ENCODE measurements around the gene RBM8A.

DNA sequence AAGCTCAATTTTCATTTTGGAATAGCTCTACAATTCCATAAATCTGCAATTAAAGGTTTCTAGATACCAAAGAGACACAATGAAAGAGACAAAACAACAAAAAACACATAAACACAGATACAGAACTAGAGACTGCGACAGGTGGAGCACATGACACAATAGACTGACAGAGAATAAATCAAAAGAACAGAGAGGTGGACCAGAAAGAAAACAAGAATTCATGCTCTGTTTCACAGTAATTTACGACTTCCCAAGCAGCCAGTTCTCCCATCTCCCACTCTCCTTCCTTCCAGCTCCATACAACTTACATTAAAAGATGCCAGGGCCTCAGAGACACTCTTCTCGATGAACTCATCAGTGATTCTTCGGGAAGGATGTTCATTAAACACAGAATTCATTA, 15.1 kb upstream of the RBM8A start:
- TF ChIP-seq, protein P1, sequence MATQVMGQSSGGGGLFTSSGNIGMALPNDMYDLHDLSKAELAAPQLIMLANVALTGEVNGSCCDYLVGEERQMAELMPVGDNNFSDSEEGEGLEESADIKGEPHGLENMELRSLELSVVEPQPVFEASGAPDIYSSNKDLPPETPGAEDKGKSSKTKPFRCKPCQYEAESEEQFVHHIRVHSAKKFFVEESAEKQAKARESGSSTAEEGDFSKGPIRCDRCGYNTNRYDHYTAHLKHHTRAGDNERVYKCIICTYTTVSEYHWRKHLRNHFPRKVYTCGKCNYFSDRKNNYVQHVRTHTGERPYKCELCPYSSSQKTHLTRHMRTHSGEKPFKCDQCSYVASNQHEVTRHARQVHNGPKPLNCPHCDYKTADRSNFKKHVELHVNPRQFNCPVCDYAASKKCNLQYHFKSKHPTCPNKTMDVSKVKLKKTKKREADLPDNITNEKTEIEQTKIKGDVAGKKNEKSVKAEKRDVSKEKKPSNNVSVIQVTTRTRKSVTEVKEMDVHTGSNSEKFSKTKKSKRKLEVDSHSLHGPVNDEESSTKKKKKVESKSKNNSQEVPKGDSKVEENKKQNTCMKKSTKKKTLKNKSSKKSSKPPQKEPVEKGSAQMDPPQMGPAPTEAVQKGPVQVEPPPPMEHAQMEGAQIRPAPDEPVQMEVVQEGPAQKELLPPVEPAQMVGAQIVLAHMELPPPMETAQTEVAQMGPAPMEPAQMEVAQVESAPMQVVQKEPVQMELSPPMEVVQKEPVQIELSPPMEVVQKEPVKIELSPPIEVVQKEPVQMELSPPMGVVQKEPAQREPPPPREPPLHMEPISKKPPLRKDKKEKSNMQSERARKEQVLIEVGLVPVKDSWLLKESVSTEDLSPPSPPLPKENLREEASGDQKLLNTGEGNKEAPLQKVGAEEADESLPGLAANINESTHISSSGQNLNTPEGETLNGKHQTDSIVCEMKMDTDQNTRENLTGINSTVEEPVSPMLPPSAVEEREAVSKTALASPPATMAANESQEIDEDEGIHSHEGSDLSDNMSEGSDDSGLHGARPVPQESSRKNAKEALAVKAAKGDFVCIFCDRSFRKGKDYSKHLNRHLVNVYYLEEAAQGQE (IDR thresholded peaks at IDR 0.05), result no peak
- TF ChIP-seq, protein P2, sequence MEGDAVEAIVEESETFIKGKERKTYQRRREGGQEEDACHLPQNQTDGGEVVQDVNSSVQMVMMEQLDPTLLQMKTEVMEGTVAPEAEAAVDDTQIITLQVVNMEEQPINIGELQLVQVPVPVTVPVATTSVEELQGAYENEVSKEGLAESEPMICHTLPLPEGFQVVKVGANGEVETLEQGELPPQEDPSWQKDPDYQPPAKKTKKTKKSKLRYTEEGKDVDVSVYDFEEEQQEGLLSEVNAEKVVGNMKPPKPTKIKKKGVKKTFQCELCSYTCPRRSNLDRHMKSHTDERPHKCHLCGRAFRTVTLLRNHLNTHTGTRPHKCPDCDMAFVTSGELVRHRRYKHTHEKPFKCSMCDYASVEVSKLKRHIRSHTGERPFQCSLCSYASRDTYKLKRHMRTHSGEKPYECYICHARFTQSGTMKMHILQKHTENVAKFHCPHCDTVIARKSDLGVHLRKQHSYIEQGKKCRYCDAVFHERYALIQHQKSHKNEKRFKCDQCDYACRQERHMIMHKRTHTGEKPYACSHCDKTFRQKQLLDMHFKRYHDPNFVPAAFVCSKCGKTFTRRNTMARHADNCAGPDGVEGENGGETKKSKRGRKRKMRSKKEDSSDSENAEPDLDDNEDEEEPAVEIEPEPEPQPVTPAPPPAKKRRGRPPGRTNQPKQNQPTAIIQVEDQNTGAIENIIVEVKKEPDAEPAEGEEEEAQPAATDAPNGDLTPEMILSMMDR (IDR thresholded peaks at IDR 0.05), result no peak
- TF ChIP-seq, protein P3, sequence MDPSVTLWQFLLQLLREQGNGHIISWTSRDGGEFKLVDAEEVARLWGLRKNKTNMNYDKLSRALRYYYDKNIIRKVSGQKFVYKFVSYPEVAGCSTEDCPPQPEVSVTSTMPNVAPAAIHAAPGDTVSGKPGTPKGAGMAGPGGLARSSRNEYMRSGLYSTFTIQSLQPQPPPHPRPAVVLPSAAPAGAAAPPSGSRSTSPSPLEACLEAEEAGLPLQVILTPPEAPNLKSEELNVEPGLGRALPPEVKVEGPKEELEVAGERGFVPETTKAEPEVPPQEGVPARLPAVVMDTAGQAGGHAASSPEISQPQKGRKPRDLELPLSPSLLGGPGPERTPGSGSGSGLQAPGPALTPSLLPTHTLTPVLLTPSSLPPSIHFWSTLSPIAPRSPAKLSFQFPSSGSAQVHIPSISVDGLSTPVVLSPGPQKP (IDR thresholded peaks at IDR 0.05; ENCODE audit: low read depth, low read length), result no peak
- TF ChIP-seq RNF2 (IDR thresholded peaks at IDR 0.05; ENCODE audit: borderline replicate concordance, low read depth) (no peak), NR3C1 (IDR thresholded peaks at IDR 0.05) (no peak)
- TF ChIP-seq, protein P4, sequence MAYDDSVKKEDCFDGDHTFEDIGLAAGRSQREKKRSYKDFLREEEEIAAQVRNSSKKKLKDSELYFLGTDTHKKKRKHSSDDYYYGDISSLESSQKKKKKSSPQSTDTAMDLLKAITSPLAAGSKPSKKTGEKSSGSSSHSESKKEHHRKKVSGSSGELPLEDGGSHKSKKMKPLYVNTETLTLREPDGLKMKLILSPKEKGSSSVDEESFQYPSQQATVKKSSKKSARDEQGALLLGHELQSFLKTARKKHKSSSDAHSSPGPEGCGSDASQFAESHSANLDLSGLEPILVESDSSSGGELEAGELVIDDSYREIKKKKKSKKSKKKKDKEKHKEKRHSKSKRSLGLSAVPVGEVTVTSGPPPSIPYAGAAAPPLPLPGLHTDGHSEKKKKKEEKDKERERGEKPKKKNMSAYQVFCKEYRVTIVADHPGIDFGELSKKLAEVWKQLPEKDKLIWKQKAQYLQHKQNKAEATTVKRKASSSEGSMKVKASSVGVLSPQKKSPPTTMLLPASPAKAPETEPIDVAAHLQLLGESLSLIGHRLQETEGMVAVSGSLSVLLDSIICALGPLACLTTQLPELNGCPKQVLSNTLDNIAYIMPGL (CRISPR knock-in tag; IDR thresholded peaks at IDR 0.05; ENCODE audit: borderline replicate concordance), result no peak

Data from A549 (cell line).